Measurements from ENCODE around the gene PROCA1. TPM values are rescaled to one million over a fixed set of nuclear protein-coding genes. Genes with fewer than 3 reads are reported as not detected.
"Not testable (repeated sequence)": the region's sequence is repeated elsewhere in the genome, so short reads cannot be mapped to it uniquely, and the experiment has no call there.

PROCA1 gene
- total RNA-seq, 1 donor from 2014 or later = 0.21 TPM

- no peak for DNase-seq
These were observed 43.8 kb downstream of the PROCA1 start for GRCh38 chr17:28667870-28668269.

- DNase-seq = no peak
These were observed 45.7 kb downstream of the PROCA1 start for GRCh38 chr17:28665994-28666393.

GRCh38 chr17:28663723-28664122 is 48.0 kb downstream of the PROCA1 start:
- no peak for DNase-seq

GRCh38 chr17:28662527-28662829 is 49.2 kb downstream of the PROCA1 start:
- no peak for DNase-seq

- peak; percentile 97 for DNase-seq
These were observed 49.8 kb downstream of the PROCA1 start, which contains the start of the genes SDF2 and SUPT6H for GRCh38 chr17:28661635-28662526. TSS of gene SDF2 (minus strand) at chr17:28661906. CDS start at chr17:28661876, 30 bp downstream. TSS of gene SUPT6H (plus strand) at chr17:28662205. CDS start at chr17:28673402, 11,197 bp downstream.

- not testable (repeated sequence) for DNase-seq
These were observed 52.2 kb downstream of the PROCA1 start for GRCh38 chr17:28659497-28659881.

- not testable (repeated sequence) for DNase-seq
These were observed 52.8 kb downstream of the PROCA1 start for GRCh38 chr17:28658766-28659496.

- not testable (repeated sequence) for DNase-seq
These were observed 53.3 kb downstream of the PROCA1 start for GRCh38 chr17:28658342-28658741.

- no peak for DNase-seq
These were observed 53.9 kb downstream of the PROCA1 start for GRCh38 chr17:28657756-28658155.

- no peak for DNase-seq
These were observed 56.5 kb downstream of the PROCA1 start for GRCh38 chr17:28655160-28655559.

Small RNA genes within 50 kb of the gene (small RNA-seq; reads per million reads assigned to genes)
- not detected for gene SNORD42A (ENCODE audit: low replicate concordance)
- 0.10 reads per million for gene SNORD42B (ENCODE audit: low replicate concordance)
- not detected for gene SNORD4A (ENCODE audit: low replicate concordance)
- gene SNORD4B (ENCODE audit: low replicate concordance) = not detected

Other genes starting within 250 kb of the PROCA1 start
- gene SLC13A2, start 238.2 kb downstream of the PROCA1 start, total RNA-seq = 1.1 TPM
- 0.21 TPM for gene FOXN1, start 205.5 kb downstream of the PROCA1 start, total RNA-seq
- gene UNC119, start 159.3 kb downstream of the PROCA1 start, total RNA-seq = 15.1 TPM
- gene PIGS, start 140.4 kb downstream of the PROCA1 start, total RNA-seq = 52.4 TPM
- gene ALDOC, start 135.0 kb downstream of the PROCA1 start, total RNA-seq = 10.7 TPM
- gene SPAG5, start 112.9 kb downstream of the PROCA1 start, total RNA-seq = 12.0 TPM
- gene RSKR, start 97.7 kb downstream of the PROCA1 start, total RNA-seq = 6.9 TPM
- 104 TPM for gene BLTP2, start 66.7 kb downstream of the PROCA1 start, total RNA-seq
- gene SDF2, start 50.0 kb downstream of the PROCA1 start, total RNA-seq = 41.4 TPM
- 51.7 TPM for gene SUPT6H, start 49.7 kb downstream of the PROCA1 start, total RNA-seq
- gene RAB34, start 6.0 kb upstream of the PROCA1 start, total RNA-seq = 78.9 TPM
- 554 TPM for gene RPL23A, start 8.1 kb upstream of the PROCA1 start, total RNA-seq
- gene TLCD1, start 14.3 kb upstream of the PROCA1 start, total RNA-seq = not detected
- 4.1 TPM for gene NEK8, start 16.9 kb upstream of the PROCA1 start, total RNA-seq
- gene TRAF4, start 32.1 kb upstream of the PROCA1 start, total RNA-seq = 18.6 TPM
- 3.2 TPM for gene FAM222B, start 130.9 kb upstream of the PROCA1 start, total RNA-seq
- gene ERAL1, start 143.1 kb upstream of the PROCA1 start, total RNA-seq = 30.4 TPM
- gene FLOT2, start 185.8 kb upstream of the PROCA1 start, total RNA-seq = 51.2 TPM
- gene DHRS13, start 191.2 kb upstream of the PROCA1 start, total RNA-seq = 18.2 TPM
- gene PHF12, start 239.6 kb upstream of the PROCA1 start, total RNA-seq = 23.2 TPM

All from tongue (tissue), 3 donors.